H1 (cell line): ENCODE data around the gene TMEM18. TPM values are rescaled to one million over a fixed set of nuclear protein-coding genes. Genes with fewer than 3 reads are reported as not detected.

ENCODE experiments used
- BACH1 ChIP-seq: IDR thresholded peaks from 2 replicates; pipeline ENCODE4 v1.6.1; 2012; ENCODE audit warnings: low read length, improper control_type of control experiment
- CHD1 ChIP-seq: IDR thresholded peaks from 2 replicates; pipeline ENCODE4 v1.6.1; 2012; ENCODE audit warnings: low read depth, low read length, improper control_type of control experiment
- SUZ12 ChIP-seq: fragments of 200-600 bp; sonication (generic); IDR thresholded peaks from 2 replicates; pipeline ENCODE4 v1.6.1; 2012; ENCODE audit warnings: mild to moderate bottlenecking, inconsistent platforms, low read length, moderate library complexity, mixed read lengths
- ZNF274 ChIP-seq: IDR thresholded peaks from 2 replicates; pipeline ENCODE4 v1.7.0; 2012; ENCODE audit warnings: low read length, borderline replicate concordance; ENCODE audit errors: extremely low read depth
- polyA plus RNA-seq, 7 experiments: library from polyadenylated mRNA; depleted of rRNA in 3 of 7; stranded (reverse) in 5 of 7; unstranded in 2 of 7; fragments of >200 nt in 5 of 7; fragments of 200-250 nt in 2 of 7; gene quantifications; 1 replicate in 5 of 7; 2 replicates in 1 of 7; 4 replicates in 1 of 7; pipeline versions ENCODE4 v1.2.1 to v1.2.3, GENCODE V29; 2011 to 2013; ENCODE audit warnings: missing spikeins in 2 of 7, mixed read lengths in 2 of 7
- total RNA-seq: library from RNA; stranded (reverse); fragmentation: NEBNext Ultra II Directional; extraction: Animal tissue kit (Norgen Biotek cat#: 25700); gene quantifications from 2 replicates; pipeline ENCODE4 v1.2.1, GENCODE V29; 2021

The TMEM18 gene
- total and polyA plus RNA-seq, 2 of the 8 experiments (the other 6 are each of a cell fraction or from before 2014, with no cell fraction given) = 22.4 to 27.1 TPM

DNA sequence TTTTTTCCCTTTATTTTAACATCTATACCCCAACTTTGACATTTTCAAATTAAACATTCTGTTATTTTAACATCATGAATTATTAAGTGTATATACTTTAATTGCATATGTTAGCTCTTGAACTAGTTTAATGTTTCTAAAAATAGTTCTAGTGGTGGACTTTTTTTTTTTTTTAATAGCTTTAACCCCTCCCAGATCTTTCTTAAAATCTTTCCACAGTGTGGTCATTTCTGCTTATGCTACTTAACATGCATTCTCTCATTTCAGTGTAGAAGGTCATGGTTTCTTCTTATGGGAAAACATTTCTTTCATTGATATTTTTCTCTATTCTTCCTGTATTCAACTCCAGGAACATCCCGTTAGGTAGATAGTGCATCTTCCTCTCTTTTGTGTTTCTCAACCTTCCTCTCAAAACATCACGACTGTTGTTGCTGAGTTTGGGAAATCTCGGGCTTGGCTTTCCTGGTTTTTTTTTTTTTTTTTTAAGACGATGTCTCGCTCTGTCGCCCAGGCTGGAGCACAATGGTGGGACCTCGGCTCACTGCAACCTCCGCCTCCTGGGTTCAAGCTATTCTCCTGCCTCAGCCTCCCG is 849 bp upstream of the TMEM18 start (continued):
- TF ChIP-seq ZNF274 (no peak), CHD1 (no peak), BACH1 (no peak), SUZ12 (no peak)
